Spleen (tissue), 11 donors: Measurements from ENCODE around the gene SLC7A14. TPM values are rescaled to one million over a fixed set of nuclear protein-coding genes. Genes with fewer than 3 reads are reported as not detected.
A peak's percentile ranks its signal among the peaks of the same experiment; 100 is the strongest.

Source experiments
- DNase-seq: peaks from one replicate; pipeline ENCODE4 v3.0.0-alpha.2; 2020
- H3K27ac ChIP-seq, 8 donors: fragments of 200-600 bp; sonication (generic) in 7 of 8; 1 replicate in 4 of 8; 2 replicates in 4 of 8; pipeline versions ENCODE4 v1.5.0 to v1.8.0; 2016 to 2021; ENCODE audit warnings: inconsistent platforms in 4 of 8, mild to moderate bottlenecking in 4 of 8, moderate library complexity in 1 of 8
- H3K27me3 ChIP-seq, 7 donors: fragments of 200-600 bp; sonication (generic) in 6 of 7; replicated peaks in 1 of 7; 1 replicate in 4 of 7; 2 replicates in 3 of 7; pipeline versions ENCODE4 v1.5.0 to v1.8.0; 2016 to 2021; ENCODE audit warnings: inconsistent platforms in 3 of 7, mild to moderate bottlenecking in 1 of 7
- H3K36me3 ChIP-seq, 6 donors: fragments of 200-600 bp; sonication (generic) in 5 of 6; 1 replicate in 4 of 6; 2 replicates in 2 of 6; pipeline versions ENCODE4 v1.5.0 to v1.8.0; 2016 to 2021; ENCODE audit warnings: inconsistent platforms in 2 of 6
- H3K4me1 ChIP-seq, 6 donors: fragments of 200-600 bp; sonication (generic) in 5 of 6; 1 replicate in 3 of 6; 2 replicates in 3 of 6; pipeline versions ENCODE4 v1.5.0 to v1.8.0; 2016 to 2021; ENCODE audit warnings: inconsistent platforms in 3 of 6
- H3K4me3 ChIP-seq, 8 donors: fragments of 200-600 bp; sonication (generic) in 7 of 8; 1 replicate in 4 of 8; 2 replicates in 4 of 8; pipeline versions ENCODE4 v1.5.0 to v1.8.0; 2016 to 2021; ENCODE audit warnings: inconsistent platforms in 4 of 8, mild to moderate bottlenecking in 4 of 8, moderate library complexity in 2 of 8
- H3K9me3 ChIP-seq, 8 donors: fragments of 200-600 bp; sonication (generic) in 7 of 8; 1 replicate in 4 of 8; 2 replicates in 4 of 8; pipeline versions ENCODE4 v1.5.0 to v1.8.0; 2016 to 2021; ENCODE audit warnings: inconsistent platforms in 4 of 8
- CTCF ChIP-seq, 11 experiments: fragments of 200-600 bp in 7 of 11; fragments of 450-650 bp in 4 of 11; sonication (generic) in 4 of 11; IDR thresholded peaks in 8 of 11; conservative IDR thresholded peaks in 3 of 11; 1 replicate in 7 of 11; 2 replicates in 4 of 11; pipeline versions ENCODE4 v1.4.0 to v1.8.0; 2016 to 2021; ENCODE audit warnings: antibody characterized with exemption in 11 of 11, inconsistent platforms in 4 of 11, mild to moderate bottlenecking in 1 of 11
- POLR2A ChIP-seq, 3 donors: fragments of 450-650 bp; IDR thresholded peaks; one replicate each; pipeline ENCODE4 v1.5.1; 2017; ENCODE audit warnings: antibody characterized with exemption in 3 of 3, mild to moderate bottlenecking in 1 of 3
- POLR2AphosphoS5 ChIP-seq, 3 donors: sonication (generic); formaldehyde crosslinking; IDR thresholded peaks; one replicate each; pipeline ENCODE4 v1.5.1; 2017; ENCODE audit warnings: antibody characterized with exemption in 3 of 3
- WGBS, 5 donors: extraction: QIAGEN DNeasy Blood & Tissue Kit in 3 of 5; methylation state at CpG; one replicate each; pipeline versions ENCODE4 v1.1.5 to v1.1.7; 2013 to 2018; 5-methylcytosine and 5-hydroxymethylcytosine counted together
- intact Hi-C: fragments of 100-400 bp; cut with DNase I; formaldehyde crosslinking; loops from one replicate; pipeline ENCODE4 v1.15.0; 2023; ENCODE audit warnings: low total_unique reads
- polyA plus RNA-seq, 3 donors: library from polyadenylated mRNA; stranded (reverse); fragments of 200-250 nt; gene quantifications; one replicate each; pipeline ENCODE4 v1.2.1, GENCODE V29; 2013
- total RNA-seq, 7 donors: library from RNA; depleted of rRNA in 3 of 7; stranded (reverse); fragments of >200 nt in 3 of 7; fragmentation: NEBNext Ultra II Directional in 4 of 7; extraction: Animal tissue kit (Norgen Biotek cat#: 25700) in 4 of 7; gene quantifications; one replicate each; pipeline versions ENCODE4 v1.1.0 to v1.2.1, GENCODE V29; 2016 to 2021
- donor health status: healthy with polysubstance abuse.
- donor health status: DM: no; HTN: no; CAD: no; lungs with moderate emphysema.
- donor health status: DM: no; HTN: no; CAD: no.
- donor health status: Bipolar disorder and iron deficiency.
- donor health status: healthy.
- donor health status: DM: no; HTN: no; CAD: no.
- donor health status: DM: yes; HTN: yes; CAD: no.

SLC7A14 gene
- total and polyA plus RNA-seq, 10 donors, result under 0.01 TPM; not detected in 9

GRCh38 chr3:170421111-170421641, 164.7 kb downstream of the SLC7A14 start:
- TF ChIP-seq CTCF (IDR thresholded peaks at IDR 0.05 in 8 of 11, conservative IDR thresholded peaks at IDR 0.05 in 3 of 11) (no peak), POLR2A (IDR thresholded peaks at IDR 0.05) (peak in 1 of 3 donors; percentile 34), POLR2AphosphoS5 (IDR thresholded peaks at IDR 0.05) (peak in 2 of 3 donors; percentile 45 to 64)
- 52 to 77% (median 65%) methylated on average over 12 of the region's 12 CpGs for WGBS, 5 donors
- peaks cover 7 to 53% (median 29%) of the 10 kb centered on the region in 6 donors for H3K4me1 ChIP-seq
- intact Hi-C loops, result no loop called here
- peak overlapping the region in 1 of 8 donors; percentile 15 for H3K4me3 ChIP-seq
- H3K27ac ChIP-seq, result peak overlapping the region; percentile 29 to 80 (median 70)
- DNase-seq, result peak; percentile 76
- H3K36me3 ChIP-seq, result no peaks in the 10 kb centered on the region
- H3K9me3 ChIP-seq, result no peaks in the 10 kb centered on the region
- H3K27me3 ChIP-seq, result peaks cover 0 to 37% (median 23%) of the 10 kb centered on the region in 7 donors

DNA sequence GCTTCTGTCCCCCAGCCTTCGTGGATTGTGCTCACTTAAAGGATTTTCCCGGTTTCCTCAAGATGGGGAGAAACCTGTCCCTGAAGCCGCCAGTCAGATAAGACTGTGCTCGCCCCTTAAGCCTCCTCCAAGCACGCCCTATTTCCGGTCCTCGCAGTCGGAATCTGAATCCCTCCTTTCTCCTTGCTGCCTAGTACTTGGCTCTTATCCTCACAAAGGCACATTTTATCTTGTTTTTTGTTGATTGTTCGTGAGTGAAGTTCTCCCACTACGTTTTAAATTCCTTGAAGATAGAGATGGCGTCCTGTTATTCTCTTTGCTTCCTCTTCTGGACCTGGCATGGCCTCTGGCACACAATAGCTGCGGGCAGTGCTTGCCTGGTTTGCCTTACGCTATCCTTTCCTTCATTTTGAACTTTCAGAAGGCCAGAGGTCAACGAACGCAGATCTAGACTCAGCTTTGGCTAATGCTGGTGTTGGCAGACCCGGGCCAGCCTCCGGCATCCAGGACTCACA, 165.5 kb downstream of the SLC7A14 start:
- WGBS, 5 donors, result 48 to 60% (median 50%) methylated on average over 17 of the region's 17 CpGs
- H3K4me3 ChIP-seq, result peak overlapping the region in 7 of 8 donors; percentile 11 to 66 (median 50)
- intact Hi-C loops, result no loop called here
- DNase-seq, result no peak
- H3K4me1 ChIP-seq, result peaks cover 7 to 46% (median 29%) of the 10 kb centered on the region in 6 donors
- H3K27me3 ChIP-seq, result peaks cover 0 to 37% (median 23%) of the 10 kb centered on the region in 7 donors
- H3K36me3 ChIP-seq, result no peaks in the 10 kb centered on the region
- TF ChIP-seq POLR2AphosphoS5 (IDR thresholded peaks at IDR 0.05) (no peak), POLR2A (IDR thresholded peaks at IDR 0.05) (no peak), CTCF (IDR thresholded peaks at IDR 0.05 in 8 of 11, conservative IDR thresholded peaks at IDR 0.05 in 3 of 11) (no peak)
- no peaks in the 10 kb centered on the region for H3K9me3 ChIP-seq
- peak overlapping the region; percentile 29 to 80 (median 70) for H3K27ac ChIP-seq

- DNase-seq, result peak; percentile 72
- TF ChIP-seq POLR2AphosphoS5 (IDR thresholded peaks at IDR 0.05) (peak; percentile 13 to 71 (median 64)), CTCF (IDR thresholded peaks at IDR 0.05 in 8 of 11, conservative IDR thresholded peaks at IDR 0.05 in 3 of 11) (peak in 1 of 11 experiments; percentile 7), POLR2A (IDR thresholded peaks at IDR 0.05) (no peak)
- Histone ChIP-seq H3K4me3 (peak overlapping the region; percentile 11 to 66 (median 50)), H3K9me3 (no peaks in the 10 kb centered on the region), H3K27ac (peak overlapping the region; percentile 29 to 80 (median 70)), H3K27me3 (peaks cover 0 to 37% (median 23%) of the 10 kb centered on the region in 7 donors), H3K4me1 (peaks cover 7 to 44% (median 29%) of the 10 kb centered on the region in 6 donors), H3K36me3 (no peaks in the 10 kb centered on the region)
- intact Hi-C loops, result no loop called here
- 0 to 7% (median 4%) methylated on average over 5 to 58 of the region's 58 CpGs for WGBS, 5 donors
Observed at GRCh38 chr3:170419557-170420087, 166.3 kb downstream of the SLC7A14 start.
